HL-60 (cell line): ENCODE data around the gene MYBPC2.

Source experiments
- CTCF ChIP-seq: IDR thresholded peaks from one replicate; pipeline ENCODE4 v1.5.1; 2011; ENCODE audit warnings: low read length, control low read depth, inconsistent platforms; ENCODE audit not compliant: insufficient read depth
- GABPA ChIP-seq: IDR thresholded peaks from 2 replicates; pipeline ENCODE4 v1.6.1; 2012; ENCODE audit warnings: low read depth
- POLR2AphosphoS5 ChIP-seq: IDR thresholded peaks from 2 replicates; pipeline ENCODE4 v1.6.1; 2012; ENCODE audit warnings: low read depth
- REST ChIP-seq: IDR thresholded peaks from 2 replicates; pipeline ENCODE4 v1.6.1; 2012; ENCODE audit warnings: low read depth; ENCODE audit not compliant: insufficient replicate concordance
- SPI1 ChIP-seq: IDR thresholded peaks from 2 replicates; pipeline ENCODE4 v1.6.1; 2012; ENCODE audit warnings: low read depth, mild to moderate bottlenecking, borderline replicate concordance

- TF ChIP-seq GABPA (no peak), CTCF (no peak), REST (no peak), SPI1 (no peak), POLR2AphosphoS5 (no peak)
Measured at GRCh38 chr19:50459067-50459456, 26.4 kb downstream of the MYBPC2 start.
